ENCODE data around the gene FOXJ2.
"Not testable (repeated sequence)": the region's sequence is repeated elsewhere in the genome, so short reads cannot be mapped to it uniquely, and the experiment has no call there.

The FOXJ2 gene

GRCh38 chr12:8064131-8064530 lies 31.6 kb downstream of the FOXJ2 start:
- DNase-seq (ENCODE audit: insufficient read length, low spot score) (no peak), FAIRE-seq (no peak)
- TF ChIP-seq POLR2A (IDR thresholded peaks at IDR 0.05; ENCODE audit: low read depth, low read length) = no peak

- DNase-seq (ENCODE audit: insufficient read length, low spot score) (peak; percentile 46), FAIRE-seq (peak; percentile 97)
- no peak for TF ChIP-seq POLR2A (IDR thresholded peaks at IDR 0.05; ENCODE audit: low read depth, low read length)
These were observed 33.6 kb downstream of the FOXJ2 start, which contains the start of gene C3AR1 for GRCh38 chr12:8065991-8066594. TSS of gene C3AR1 (minus strand) at chr12:8066359. CDS start at chr12:8060185, 6,174 bp downstream.

- FAIRE-seq (no peak), DNase-seq (ENCODE audit: insufficient read length, low spot score) (no peak)
- TF ChIP-seq POLR2A (IDR thresholded peaks at IDR 0.05; ENCODE audit: low read depth, low read length) = no peak
These were observed 37.1 kb downstream of the FOXJ2 start for GRCh38 chr12:8069582-8069981.

- not testable (repeated sequence) for DNase-seq (ENCODE audit: insufficient read length, low spot score); FAIRE-seq
These were observed 39.3 kb downstream of the FOXJ2 start for GRCh38 chr12:8071820-8072219.

GRCh38 chr12:8075935-8076334 lies 43.4 kb downstream of the FOXJ2 start:
- FAIRE-seq (no peak), DNase-seq (ENCODE audit: insufficient read length, low spot score) (no peak)
- TF ChIP-seq POLR2A (IDR thresholded peaks at IDR 0.05; ENCODE audit: low read depth, low read length) = no peak

- DNase-seq (ENCODE audit: insufficient read length, low spot score) (no peak), FAIRE-seq (no peak)
- no peak for TF ChIP-seq POLR2A (IDR thresholded peaks at IDR 0.05; ENCODE audit: low read depth, low read length)
These were observed 43.9 kb downstream of the FOXJ2 start for GRCh38 chr12:8076366-8076765.

GRCh38 chr12:8077207-8077606 lies 44.7 kb downstream of the FOXJ2 start:
- FAIRE-seq (peak; percentile 82), DNase-seq (ENCODE audit: insufficient read length, low spot score) (no peak)
- no peak for TF ChIP-seq POLR2A (IDR thresholded peaks at IDR 0.05; ENCODE audit: low read depth, low read length)

- FAIRE-seq (no peak), DNase-seq (ENCODE audit: insufficient read length, low spot score) (no peak)
- no peak for TF ChIP-seq POLR2A (IDR thresholded peaks at IDR 0.05; ENCODE audit: low read depth, low read length)
These were observed 45.9 kb downstream of the FOXJ2 start for GRCh38 chr12:8078398-8078797.

- DNase-seq (ENCODE audit: insufficient read length, low spot score) (no peak), FAIRE-seq (no peak)
- TF ChIP-seq POLR2A (IDR thresholded peaks at IDR 0.05; ENCODE audit: low read depth, low read length) = no peak
These were observed 46.4 kb downstream of the FOXJ2 start for GRCh38 chr12:8078916-8079315.

GRCh38 chr12:8080120-8080519 lies 47.6 kb downstream of the FOXJ2 start:
- FAIRE-seq = no peak
- DNase-seq (ENCODE audit: insufficient read length, low spot score) = no peak
- no peak for TF ChIP-seq POLR2A (IDR thresholded peaks at IDR 0.05; ENCODE audit: low read depth, low read length)

- no peak for DNase-seq (ENCODE audit: insufficient read length, low spot score)
- peak; percentile 11 for FAIRE-seq
- TF ChIP-seq POLR2A (IDR thresholded peaks at IDR 0.05; ENCODE audit: low read depth, low read length) = no peak
These were observed 48.9 kb downstream of the FOXJ2 start for GRCh38 chr12:8081251-8081920.

- FAIRE-seq (peak; percentile 36), DNase-seq (ENCODE audit: insufficient read length, low spot score) (no peak)
- TF ChIP-seq POLR2A (IDR thresholded peaks at IDR 0.05; ENCODE audit: low read depth, low read length) = no peak
These were observed 50.2 kb downstream of the FOXJ2 start for GRCh38 chr12:8082808-8083100.

- not testable (repeated sequence) for FAIRE-seq; DNase-seq (ENCODE audit: insufficient read length, low spot score)
These were observed 51.8 kb downstream of the FOXJ2 start for GRCh38 chr12:8084351-8084750.

GRCh38 chr12:8087666-8088065 lies 55.1 kb downstream of the FOXJ2 start:
- DNase-seq (ENCODE audit: insufficient read length, low spot score) (no peak), FAIRE-seq (no peak)
- no peak for TF ChIP-seq POLR2A (IDR thresholded peaks at IDR 0.05; ENCODE audit: low read depth, low read length)

- FAIRE-seq = no peak
- no peak for TF ChIP-seq POLR2A (IDR thresholded peaks at IDR 0.05; ENCODE audit: low read depth, low read length)
- no peak for DNase-seq (ENCODE audit: insufficient read length, low spot score)
These were observed 56.1 kb downstream of the FOXJ2 start for GRCh38 chr12:8088574-8088973.

- not testable (repeated sequence) for FAIRE-seq; DNase-seq (ENCODE audit: insufficient read length, low spot score)
These were observed 56.8 kb downstream of the FOXJ2 start for GRCh38 chr12:8089277-8089676.
